Activated CD8-positive, alpha-beta memory T cell treated with anti-CD3 and anti-CD28 coated beads, Interleukin-2, amount 50 U/mL, for 1 hour (primary cell): Measurements from ENCODE around the gene GAPT.
A peak's percentile ranks its signal among the peaks of the same experiment; 100 is the strongest.

Source experiments
- DNase-seq: peaks from one replicate; pipeline ENCODE4 v3.0.0-alpha.2; 2020; ENCODE audit errors: extremely low read depth

GAPT gene

DNA sequence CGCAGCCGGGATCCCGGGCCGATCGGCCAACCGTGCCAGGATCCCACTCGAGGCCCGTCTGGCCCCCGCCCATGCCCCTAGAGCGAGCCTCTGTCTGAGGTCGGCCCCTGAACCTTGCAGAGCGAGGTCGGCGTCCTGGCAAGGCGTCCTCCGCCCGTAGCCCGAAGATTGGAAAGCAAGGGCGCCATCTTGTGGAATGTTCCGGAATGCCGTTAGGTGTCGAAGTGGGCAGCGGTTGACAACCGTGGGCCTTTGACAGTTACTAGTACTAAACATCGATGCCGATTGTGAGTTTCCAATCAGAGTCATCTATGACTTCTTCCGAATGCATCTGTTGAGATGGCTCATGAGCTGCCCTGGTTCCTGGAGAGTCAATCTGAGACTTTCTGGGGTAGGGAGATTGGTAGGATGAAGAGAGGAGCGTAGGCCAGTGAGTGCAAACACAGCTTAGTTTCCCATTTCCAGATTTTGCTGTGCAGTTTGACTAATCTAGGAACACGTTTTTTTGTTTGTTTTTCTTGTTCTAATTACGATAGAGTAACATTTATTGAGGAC, 30.4 kb upstream of the GAPT start:
- peak; percentile 75 for DNase-seq

DNA sequence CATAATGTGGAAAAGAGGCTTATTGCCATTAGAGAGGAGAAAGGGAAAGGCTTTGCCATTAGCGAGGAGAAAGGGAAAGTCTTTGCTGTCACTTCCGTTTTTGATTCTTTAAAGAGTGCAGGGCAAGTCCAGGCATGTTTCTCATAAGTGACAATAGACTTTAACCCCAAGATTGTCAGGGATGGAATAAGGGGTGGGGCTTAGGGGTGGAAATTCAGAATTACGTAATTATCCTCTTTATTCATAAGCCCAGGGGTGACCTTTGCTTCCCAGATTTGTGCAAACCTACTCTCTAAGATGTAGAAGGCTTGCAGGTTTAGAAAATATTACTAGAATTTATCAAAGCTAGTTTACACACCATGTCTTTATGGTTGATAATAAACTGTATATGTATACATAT, 29.1 kb upstream of the GAPT start:
- no peak for DNase-seq

DNA sequence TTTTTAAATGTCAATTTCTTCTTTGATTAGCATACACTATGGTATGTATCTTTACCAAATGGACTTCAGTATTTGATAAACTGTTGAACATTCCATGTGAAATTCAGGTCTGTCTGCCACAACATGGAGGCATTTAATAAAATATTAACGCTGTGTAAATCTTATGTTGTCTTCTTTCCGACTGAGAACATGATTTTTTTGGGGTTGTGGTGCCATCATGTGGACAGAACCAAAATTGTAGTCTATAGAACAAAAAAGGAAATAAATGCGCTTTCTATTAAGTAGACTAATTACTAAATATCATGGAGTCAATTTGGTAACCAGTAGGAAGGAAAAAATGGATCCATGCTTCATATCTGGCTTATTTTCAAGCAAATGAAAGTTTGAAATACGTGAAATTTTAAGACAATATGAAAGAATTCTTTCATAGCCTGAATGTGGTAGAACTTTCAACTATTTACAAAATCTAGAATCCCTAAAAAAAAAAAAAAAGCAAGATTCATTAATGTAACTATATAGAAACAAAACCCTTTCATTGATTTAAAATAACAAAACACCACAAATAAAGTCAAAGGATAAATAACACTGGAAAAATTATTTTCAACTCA, 28.5 kb upstream of the GAPT start:
- no peak for DNase-seq

DNA sequence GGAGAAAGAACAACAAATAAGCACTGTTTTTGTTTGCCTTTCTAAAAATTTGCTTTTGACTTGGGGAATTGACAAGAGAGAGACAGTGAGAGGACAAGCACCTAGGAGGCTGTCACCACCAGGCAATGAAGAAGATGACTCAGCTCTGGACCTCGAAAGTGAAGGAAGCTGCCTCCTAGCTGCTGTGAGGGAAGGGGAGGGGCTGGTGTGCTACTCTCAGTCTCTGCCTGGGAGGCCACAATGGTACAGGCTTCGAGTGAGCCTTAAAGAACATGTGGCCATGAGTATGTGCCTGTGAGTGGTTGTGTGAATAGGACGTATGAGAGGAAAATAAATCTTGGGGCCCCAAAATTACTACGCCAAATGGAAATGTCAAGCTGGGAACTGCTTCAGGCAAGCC, 24.3 kb upstream of the GAPT start:
- no peak for DNase-seq

DNA sequence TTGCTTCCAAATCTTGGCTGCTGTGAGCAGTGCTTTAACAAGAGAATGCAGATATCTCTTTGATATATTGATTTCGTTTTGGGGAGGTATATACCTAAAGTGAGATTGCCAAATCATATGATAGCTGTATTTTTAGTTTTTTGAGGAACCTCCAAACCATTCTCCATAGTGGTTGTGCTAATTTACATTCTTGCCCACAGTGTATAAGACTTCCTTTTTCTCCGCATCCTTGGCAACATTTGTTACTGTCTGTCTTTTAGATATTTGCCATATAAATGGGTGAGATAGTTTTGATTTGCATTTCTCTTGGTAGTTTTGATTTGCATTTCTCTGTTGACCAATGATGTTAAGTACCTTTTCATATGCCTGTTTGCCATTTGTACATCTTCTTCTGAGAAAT, 21.3 kb upstream of the GAPT start:
- DNase-seq: no peak

DNA sequence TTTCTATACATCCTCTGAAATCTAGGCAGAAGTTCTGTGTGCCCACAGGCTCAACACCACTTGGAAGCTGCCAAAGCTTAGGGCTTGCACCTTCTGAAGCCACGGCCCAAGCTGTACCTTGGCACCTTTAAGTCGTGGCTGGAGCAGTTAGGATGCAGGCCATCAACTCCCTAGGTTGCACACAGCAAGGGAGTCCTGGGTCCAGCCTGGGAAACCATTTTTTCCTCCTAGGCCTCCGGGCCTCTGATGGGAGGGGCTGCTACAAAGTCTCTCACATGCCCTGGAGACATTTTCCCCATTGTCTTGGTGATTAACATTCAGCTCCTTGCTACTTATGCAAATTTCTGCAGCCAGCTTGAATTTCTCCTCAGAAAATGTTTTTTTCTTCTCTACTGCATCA, 15.8 kb upstream of the GAPT start:
- no peak for DNase-seq

DNA sequence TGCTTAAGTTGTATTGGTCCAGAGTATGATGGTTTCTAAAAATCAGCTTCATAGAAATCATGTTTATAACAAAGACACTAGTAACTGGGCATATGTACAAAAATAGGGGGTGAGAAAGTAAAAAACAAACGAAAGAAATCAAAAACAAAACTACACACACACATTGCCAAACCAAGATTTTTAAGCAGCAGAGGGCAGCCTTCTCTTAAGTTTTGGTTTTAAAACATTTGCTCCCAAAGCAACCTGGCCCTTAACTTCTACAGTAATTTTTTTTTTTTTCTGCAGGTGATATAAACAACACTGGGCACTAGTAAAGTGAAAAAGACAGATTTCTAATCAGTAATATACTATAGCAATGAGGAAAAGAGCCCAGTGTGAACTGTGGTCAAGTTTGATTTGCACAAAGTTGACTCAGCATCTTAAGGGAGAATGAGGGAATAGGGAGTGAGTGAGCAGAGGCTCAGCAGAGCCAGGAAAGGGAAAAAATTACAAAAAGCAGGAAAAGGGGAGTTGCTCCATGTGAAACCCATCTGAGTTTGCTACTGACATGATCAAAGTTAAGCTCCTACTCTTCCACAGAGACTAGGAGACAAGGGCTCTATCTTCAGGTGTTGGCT, 13.4 kb upstream of the GAPT start:
- no peak for DNase-seq

DNA sequence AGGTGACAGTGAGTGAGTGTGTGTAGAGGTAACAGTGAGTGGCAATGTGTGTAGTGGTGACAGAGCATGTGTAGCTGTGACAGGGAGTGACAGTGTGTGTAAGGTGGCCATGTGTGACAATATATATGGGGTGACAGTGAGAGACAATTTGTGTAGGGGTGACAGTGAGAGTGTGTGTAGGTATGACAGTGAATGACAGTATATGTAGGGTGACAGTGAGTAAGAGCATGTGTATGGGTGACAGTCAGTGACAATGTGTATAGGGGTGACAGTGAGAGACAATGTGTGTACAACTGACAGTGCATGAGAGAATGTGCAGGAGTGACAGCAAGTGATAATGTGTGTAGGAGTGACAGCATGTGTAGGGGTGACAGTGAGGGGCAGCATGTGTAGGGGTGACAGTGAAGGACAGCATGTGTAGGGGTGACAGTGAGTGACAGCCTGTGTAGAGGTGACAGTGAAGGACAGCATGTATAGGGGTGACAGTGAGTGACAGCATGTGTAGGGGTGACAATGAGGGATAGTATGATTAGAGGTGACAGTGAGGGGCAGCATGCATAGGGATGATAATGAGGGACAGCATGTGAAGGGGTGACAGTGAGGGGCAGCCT, 10.1 kb upstream of the GAPT start:
- DNase-seq: no peak

DNA sequence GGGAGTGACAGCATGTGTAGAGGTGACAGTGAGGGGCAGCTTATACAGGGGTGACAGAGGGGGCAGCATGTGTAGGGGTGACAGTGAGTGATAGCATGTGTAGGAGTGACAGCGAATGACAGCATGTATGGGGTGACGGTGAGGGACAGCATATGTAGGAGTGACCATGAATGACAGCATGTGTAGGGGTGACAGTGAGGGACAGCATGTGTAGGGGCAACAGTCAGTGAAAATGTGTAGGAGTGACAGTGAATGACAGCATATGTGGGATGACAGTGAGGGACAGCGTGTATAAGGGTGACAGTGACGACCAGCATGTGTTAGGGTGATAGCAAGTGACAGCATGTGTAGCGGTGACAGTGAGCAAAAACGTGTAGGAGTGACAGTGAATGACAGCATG, 9.4 kb upstream of the GAPT start:
- no peak for DNase-seq

DNA sequence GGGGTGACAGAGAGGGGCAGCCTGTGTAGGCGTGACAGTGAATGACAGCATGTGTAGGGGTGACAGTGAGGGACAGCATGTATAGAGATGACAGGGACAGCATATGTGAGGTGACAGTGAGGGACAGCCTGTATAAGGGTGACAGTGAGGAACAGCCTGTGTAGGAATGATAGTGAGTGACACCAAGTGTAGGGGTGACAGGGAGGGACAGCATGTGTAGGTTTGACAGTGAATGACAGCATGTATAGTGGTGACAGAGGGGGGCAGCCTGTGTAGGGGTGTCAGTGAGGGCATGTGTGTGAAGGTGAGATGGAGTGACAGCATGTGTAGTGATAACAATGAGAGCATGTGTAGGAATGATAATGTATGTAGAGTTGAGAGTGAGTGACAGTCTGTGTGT, 8.7 kb upstream of the GAPT start:
- no peak for DNase-seq

DNA sequence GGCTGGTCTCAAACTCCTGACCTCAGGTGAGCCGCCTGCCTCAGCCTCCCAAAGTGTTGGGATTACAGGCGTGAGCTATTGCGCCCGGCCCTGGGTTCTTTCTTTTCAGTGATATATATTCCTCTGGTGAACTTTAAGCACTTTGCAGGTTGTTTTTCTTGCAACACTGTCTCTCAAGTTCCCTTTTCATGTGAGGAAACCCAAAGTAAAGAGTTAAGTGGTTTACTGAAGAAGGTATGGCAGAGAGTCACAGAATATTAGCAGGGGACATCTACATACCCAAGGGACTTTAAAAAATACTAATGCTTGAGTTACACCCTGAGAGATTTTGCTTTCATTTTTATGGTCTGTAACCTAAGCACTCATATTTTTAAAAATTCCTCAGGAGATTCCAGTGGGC, 6.7 kb upstream of the GAPT start:
- DNase-seq: no peak

DNA sequence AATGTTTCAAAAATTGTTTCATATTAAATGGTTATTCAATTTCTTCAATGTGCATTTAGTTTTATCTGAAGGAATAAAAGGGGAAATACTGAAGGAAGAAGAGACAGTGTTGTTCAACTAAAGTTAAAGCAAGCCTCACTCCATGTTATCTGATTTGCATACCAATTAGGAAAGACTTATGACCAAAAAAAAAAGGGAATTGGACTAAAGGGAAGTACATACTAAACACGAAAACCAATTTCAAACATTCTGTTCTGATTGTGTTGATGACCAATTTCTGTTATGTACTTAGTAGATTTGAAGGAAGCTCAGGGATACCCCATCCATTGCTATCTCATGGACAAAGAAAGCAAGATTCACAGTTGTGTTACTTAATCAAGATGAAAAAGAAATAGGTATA, 4.9 kb upstream of the GAPT start:
- no peak for DNase-seq

DNA sequence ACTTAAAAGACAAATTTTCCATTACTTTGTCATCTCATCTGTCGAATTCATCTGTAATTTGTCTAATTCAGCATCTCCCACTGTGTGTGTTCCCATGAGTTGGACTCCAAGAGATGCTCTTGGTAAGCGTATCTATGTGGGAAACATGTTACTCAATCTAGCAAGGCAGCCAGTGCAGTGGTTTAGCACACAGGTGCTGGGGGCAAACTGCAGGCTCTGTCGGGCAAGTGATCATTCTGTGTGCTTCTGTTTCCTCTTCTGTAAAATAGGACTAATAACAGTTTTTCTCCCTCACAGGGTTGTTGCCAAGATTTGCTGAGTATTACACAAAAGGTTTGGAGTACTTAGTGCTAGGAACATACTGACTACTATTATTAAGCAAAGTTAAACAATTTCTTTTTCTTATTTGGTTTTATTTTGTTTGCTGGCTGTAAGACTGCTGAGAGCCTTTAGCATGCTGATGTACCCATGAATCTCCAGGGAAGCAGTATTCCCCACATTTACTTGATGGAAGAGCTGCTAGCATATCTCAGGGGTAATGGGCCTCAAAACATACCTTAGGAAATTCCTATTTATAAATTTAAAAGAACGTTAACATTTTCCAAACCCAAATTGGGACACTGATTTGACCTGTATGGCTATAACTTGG, 709 bp upstream of the GAPT start:
- DNase-seq: no peak

DNA sequence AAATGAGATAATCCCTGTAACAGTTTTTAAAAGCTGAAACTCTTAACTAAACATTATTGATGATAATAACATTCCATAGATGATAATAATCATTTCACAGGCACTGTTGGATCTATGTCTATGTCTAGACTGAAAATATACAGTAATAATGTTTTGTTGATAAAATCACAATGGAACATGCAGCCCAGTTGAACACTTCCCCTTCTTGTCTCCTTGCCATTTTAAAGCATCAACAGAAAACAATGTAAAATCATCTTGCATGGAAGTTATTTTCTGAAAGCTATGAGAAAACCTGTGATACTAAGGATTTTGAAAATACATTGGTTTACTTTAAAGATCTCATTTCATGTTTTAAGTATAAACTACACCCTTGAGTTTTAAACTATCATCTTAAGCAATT, 1.9 kb downstream of the GAPT start:
- DNase-seq: no peak

DNA sequence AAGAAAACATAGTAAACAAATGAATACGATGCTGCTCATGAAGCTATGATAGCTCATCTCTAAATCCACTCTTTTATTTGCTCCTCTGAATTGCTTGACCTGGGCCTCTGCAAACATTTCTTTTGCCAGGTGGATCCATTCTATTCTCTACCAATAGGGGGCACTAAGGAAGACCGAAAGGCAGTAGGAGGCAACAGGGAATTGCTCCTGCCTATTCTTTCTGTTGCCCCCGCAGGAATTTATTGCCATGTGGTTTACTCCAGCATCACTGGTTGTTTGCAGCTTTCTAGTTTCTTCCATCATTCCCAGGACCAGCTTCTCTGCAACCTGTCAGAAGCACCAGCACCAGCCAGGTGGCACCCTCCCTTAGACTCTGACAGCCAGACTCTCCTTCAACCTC, 5.3 kb downstream of the GAPT start:
- DNase-seq: no peak

DNA sequence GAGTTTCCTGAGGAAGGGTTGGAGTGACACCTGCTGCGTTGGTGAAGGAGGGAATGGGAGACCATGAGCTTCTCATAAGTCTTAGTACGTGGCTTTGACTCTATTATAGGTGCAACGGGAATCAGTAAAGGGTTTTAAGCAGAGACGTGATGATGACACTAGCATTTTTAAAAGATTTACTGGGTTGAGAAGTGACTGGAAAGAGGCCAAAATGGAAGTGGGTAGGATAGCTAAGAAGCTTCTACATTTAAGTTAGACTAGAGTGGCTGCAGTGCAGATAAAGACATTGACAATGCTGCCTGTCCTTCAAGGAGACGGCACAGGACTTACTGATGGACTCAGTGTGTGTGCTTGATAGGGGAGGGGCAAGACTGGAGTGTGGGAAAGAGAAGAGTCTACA, 6.2 kb downstream of the GAPT start:
- no peak for DNase-seq

DNA sequence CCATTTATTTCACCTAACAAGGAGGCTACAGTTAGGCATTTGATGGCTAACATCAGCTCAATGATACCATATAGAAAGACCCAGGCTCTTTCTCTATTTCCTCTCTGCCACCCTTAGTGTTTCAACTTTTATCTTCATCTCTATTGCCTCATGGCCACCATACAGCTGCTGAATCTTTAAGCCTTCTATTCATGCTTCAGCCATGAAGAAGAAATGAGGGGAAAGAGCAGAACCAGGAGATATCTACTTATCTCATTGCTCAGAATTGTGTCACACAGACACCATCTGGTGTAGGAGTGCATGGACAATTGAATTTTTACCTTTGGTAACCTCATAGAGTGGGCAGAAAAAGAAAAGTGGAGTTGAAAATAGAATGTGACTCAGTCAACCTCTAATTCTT, 6.7 kb downstream of the GAPT start:
- DNase-seq: no peak

DNA sequence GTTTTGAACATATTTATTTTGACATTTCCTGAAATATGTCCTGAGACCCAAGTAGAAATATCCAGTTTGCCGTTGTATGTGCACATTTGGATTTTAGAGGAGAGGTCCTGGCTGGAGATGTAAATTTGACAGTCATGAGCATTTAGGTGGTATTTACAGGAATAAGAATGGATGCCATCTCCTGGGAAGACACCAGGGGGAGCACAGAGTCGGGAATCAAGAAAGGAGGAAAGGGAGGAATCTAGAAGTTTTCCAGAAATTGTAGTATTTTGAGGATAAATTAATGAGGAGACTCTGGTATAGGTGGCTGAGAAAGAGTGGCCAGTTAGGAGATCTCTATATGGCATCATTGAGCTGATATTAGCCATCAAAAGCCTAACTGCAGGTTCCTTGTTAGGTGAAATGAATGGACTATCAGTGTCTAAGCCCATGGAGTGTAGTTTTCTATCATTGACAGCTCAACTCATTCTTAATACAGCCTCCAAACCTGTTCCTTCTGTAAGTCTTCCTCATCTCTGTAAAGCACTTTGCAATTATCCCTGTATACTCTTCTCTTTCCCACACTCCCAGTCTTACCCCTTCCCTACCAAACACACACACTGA, 7.2 kb downstream of the GAPT start:
- DNase-seq: no peak

DNA sequence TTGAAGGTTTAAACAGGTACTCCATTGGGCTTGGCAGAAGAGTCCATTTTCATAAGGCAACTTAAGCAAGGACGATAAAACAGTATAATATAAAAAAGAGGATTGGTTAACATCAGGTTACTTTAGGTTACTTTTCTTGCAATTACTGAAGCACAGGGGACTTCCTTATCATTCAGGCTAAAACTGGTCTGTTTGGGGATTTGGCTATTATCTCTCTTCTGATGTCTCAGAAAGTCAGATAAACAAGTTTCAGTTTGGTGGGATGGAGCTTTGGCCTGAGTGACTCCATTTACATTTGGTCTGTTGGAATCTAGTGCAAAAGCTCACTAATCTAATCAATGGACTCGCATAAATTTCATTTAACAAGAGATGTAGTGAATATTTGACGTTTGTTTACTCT, 8.0 kb downstream of the GAPT start:
- DNase-seq: no peak

DNA sequence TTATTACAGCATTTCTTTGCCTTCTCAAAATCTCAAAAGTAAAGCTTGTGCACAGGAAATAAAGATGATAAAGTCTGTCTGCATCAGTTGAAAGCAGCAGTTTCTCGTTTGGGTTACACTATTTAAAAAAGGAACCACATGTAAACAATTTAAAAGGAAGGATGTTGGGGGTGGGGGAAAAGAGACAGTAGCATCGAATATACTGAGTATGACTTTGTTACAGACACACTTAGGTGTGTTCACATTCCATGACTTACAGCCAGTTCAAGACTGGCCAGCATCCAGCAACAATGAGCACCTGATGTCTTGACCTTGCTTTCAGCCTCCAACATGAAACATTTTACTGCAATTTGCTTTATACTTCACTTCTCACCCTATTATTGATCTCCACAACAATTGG, 8.7 kb downstream of the GAPT start:
- no peak for DNase-seq

DNA sequence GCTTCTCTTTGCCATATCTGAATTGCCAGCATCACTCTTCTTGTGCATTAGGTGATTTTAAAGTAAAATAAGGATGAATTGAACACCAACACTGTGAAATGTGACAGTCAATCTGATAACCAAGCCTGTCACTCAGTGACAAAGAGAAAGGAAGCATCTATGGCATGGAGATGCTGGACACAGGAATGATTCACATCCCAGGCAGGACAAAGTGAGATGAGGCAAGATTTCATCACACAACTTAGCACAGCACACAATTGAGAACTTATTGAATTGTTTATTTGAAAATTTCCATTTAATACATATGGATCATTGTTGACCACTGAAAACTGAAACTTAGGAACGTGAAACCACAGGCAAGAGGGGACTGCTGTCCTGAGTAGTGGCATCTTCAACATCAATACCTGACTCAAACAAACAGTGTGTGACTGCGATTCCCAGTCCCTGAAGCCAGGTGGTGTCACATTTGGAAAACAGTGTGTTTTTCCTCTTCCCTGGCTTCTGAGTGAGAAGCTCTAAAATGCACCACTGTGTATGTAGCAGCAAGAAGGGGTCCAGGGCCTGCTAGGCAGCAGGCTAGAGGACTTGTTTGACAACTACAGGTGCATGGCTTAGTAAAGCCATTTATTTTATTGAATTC, 10.7 kb downstream of the GAPT start:
- DNase-seq: no peak

DNA sequence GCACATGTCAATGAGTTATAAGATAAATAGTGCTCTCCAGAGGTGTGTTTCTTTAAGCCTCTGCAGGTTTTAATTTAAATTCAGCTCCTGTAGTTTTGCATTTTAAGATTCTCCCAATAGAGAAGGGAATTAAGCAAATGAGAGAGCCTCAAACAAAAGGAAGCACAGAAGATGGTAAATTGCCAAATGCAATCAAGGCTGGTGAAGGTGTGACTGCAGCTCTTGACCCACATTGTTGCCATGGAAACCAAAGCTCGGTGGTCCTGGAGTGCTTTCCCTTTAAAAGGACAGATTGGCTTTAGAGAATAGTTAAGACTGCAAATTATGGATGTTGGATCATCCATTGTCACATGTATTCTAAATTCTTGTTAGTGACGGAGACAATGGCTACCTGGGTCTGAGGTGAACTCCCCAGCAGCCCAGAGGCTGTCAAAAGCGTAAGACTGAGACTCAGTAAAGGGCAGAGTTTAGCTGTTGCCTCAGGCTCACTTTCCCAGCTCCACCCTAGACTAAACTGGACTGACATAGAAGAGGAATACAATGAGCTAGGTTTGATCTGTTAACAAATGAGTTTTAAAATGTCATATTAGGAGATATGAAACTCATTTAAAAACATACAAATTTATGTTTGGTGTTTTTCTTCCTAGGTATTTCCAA, 12.3 kb downstream of the GAPT start:
- no peak for DNase-seq
